ENCODE results near the gene TRAP1.

- TF ChIP-seq CTCF (conservative IDR thresholded peaks at IDR 0.05; ENCODE audit: low read depth, low read length) (no peak), EZH2 (IDR thresholded peaks at IDR 0.05; ENCODE audit: low read length, unreplicated experiment) (no peak)
Measured at GRCh38 chr16:3735541-3735940, 18.2 kb upstream of the TRAP1 start.

Measured in PC-3 (cell line).